ENCODE data around the gene RHEBL1. TPM values are rescaled to one million over a fixed set of nuclear protein-coding genes. Genes with fewer than 3 reads are reported as not detected.
A peak's percentile ranks its signal among the peaks of the same experiment; 100 is the strongest.

The RHEBL1 gene
- total RNA-seq, 1 donor from 2014 or later = 0.72 TPM

- Mint-ChIP-seq H3K27me3 (no peaks in the 10 kb centered on the region), H3K4me3 (ENCODE audit: low read depth) (peak overlapping the region; percentile 96), H3K9me3 (ENCODE audit: low read depth) (no peaks in the 10 kb centered on the region), H3K36me3 (ENCODE audit: insufficient read depth) (peaks cover 6% of the 10 kb centered on the region), H3K27ac (peak overlapping the region; percentile 97), H3K4me1 (ENCODE audit: low read depth) (peaks cover 45% of the 10 kb centered on the region)
- no peak for TF ChIP-seq CTCF (IDR thresholded peaks at IDR 0.05; ENCODE audit: unreplicated experiment)
- no peak for DNase-seq (ENCODE audit: low spot score, unreplicated experiment)
These were observed 11.3 kb downstream of the RHEBL1 start for GRCh38 chr12:49058366-49059044.

DNA sequence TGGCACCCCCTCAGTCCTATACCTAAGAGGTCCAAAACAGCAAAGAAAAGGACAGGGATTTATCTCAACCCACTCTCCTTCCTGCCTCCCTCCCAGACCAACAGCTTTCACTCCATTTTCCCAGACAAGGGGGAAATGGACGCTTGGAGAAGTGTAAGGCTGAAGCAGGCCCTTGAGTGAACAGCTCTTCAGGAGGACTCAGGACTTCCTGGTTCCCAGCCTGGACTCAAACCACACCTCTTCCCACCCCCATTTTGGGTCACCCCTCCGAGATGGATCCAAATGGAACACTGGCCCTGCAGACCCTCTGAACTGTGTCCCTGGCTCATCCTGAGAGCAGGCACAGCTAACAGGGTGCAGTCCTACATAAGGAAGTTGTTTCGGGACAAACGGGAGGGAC lies 11.9 kb downstream of the RHEBL1 start:
- TF ChIP-seq CTCF (IDR thresholded peaks at IDR 0.05; ENCODE audit: unreplicated experiment) = no peak
- peaks cover 45% of the 10 kb centered on the region for H3K4me1 Mint-ChIP-seq (ENCODE audit: low read depth)
- no peaks in the 10 kb centered on the region for H3K27me3 Mint-ChIP-seq
- peak overlapping the region; percentile 96 for H3K4me3 Mint-ChIP-seq (ENCODE audit: low read depth)
- H3K36me3 Mint-ChIP-seq (ENCODE audit: insufficient read depth) = peaks cover 6% of the 10 kb centered on the region
- H3K9me3 Mint-ChIP-seq (ENCODE audit: low read depth) = no peaks in the 10 kb centered on the region
- peak overlapping the region; percentile 97 for H3K27ac Mint-ChIP-seq
- no peak for DNase-seq (ENCODE audit: low spot score, unreplicated experiment)

- peak overlapping the region; percentile 25 for H3K27ac Mint-ChIP-seq
- TF ChIP-seq CTCF (IDR thresholded peaks at IDR 0.05; ENCODE audit: unreplicated experiment) = no peak
- H3K27me3 Mint-ChIP-seq = no peaks in the 10 kb centered on the region
- peaks cover 13% of the 10 kb centered on the region for H3K36me3 Mint-ChIP-seq (ENCODE audit: insufficient read depth)
- peaks cover 42% of the 10 kb centered on the region for H3K4me1 Mint-ChIP-seq (ENCODE audit: low read depth)
- peak overlapping the region; percentile 96 for H3K4me3 Mint-ChIP-seq (ENCODE audit: low read depth)
- no peak for DNase-seq (ENCODE audit: low spot score, unreplicated experiment)
- no peaks in the 10 kb centered on the region for H3K9me3 Mint-ChIP-seq (ENCODE audit: low read depth)
These were observed 13.6 kb downstream of the RHEBL1 start for GRCh38 chr12:49055978-49056754.

- H3K4me1 Mint-ChIP-seq (ENCODE audit: low read depth) = peaks cover 40% of the 10 kb centered on the region
- H3K27ac Mint-ChIP-seq = no peak overlapping the region
- no peaks in the 10 kb centered on the region for H3K9me3 Mint-ChIP-seq (ENCODE audit: low read depth)
- H3K4me3 Mint-ChIP-seq (ENCODE audit: low read depth) = no peak overlapping the region
- TF ChIP-seq CTCF (IDR thresholded peaks at IDR 0.05; ENCODE audit: unreplicated experiment) = no peak
- DNase-seq (ENCODE audit: low spot score, unreplicated experiment) = no peak
- H3K27me3 Mint-ChIP-seq = no peaks in the 10 kb centered on the region
- peaks cover 17% of the 10 kb centered on the region for H3K36me3 Mint-ChIP-seq (ENCODE audit: insufficient read depth)
These were observed 14.7 kb downstream of the RHEBL1 start for GRCh38 chr12:49055092-49055491.

GRCh38 chr12:49054524-49054923 lies 15.3 kb downstream of the RHEBL1 start:
- DNase-seq (ENCODE audit: low spot score, unreplicated experiment) = no peak
- H3K4me3 Mint-ChIP-seq (ENCODE audit: low read depth) = no peak overlapping the region
- H3K27ac Mint-ChIP-seq = no peak overlapping the region
- no peaks in the 10 kb centered on the region for H3K27me3 Mint-ChIP-seq
- H3K36me3 Mint-ChIP-seq (ENCODE audit: insufficient read depth) = peaks cover 17% of the 10 kb centered on the region
- peaks cover 40% of the 10 kb centered on the region for H3K4me1 Mint-ChIP-seq (ENCODE audit: low read depth)
- no peak for TF ChIP-seq CTCF (IDR thresholded peaks at IDR 0.05; ENCODE audit: unreplicated experiment)
- no peaks in the 10 kb centered on the region for H3K9me3 Mint-ChIP-seq (ENCODE audit: low read depth)

Data from progenitor cell of endocrine pancreas (in vitro differentiated cells).